H54 (cell line): ENCODE data around the gene SPEG.
A peak's percentile ranks its signal among the peaks of the same experiment; 100 is the strongest.
"Not testable (repeated sequence)": the region's sequence is repeated elsewhere in the genome, so short reads cannot be mapped to it uniquely, and the experiment has no call there.

Experiments used
- DNase-seq: peaks from one replicate; pipeline ENCODE4 v3.0.0; 2011; ENCODE audit warnings: low spot score, mixed read lengths; ENCODE audit not compliant: insufficient read length
- FAIRE-seq: peaks from 3 replicates; lab custom pipeline; 2011; peaks lifted over from hg19 to GRCh38; lab: Jason Lieb, UNC
- POLR2A ChIP-seq: IDR thresholded peaks from 2 replicates; pipeline ENCODE4 v1.6.1; 2011; ENCODE audit warnings: low read depth, mild to moderate bottlenecking, low read length

Gene SPEG

DNA sequence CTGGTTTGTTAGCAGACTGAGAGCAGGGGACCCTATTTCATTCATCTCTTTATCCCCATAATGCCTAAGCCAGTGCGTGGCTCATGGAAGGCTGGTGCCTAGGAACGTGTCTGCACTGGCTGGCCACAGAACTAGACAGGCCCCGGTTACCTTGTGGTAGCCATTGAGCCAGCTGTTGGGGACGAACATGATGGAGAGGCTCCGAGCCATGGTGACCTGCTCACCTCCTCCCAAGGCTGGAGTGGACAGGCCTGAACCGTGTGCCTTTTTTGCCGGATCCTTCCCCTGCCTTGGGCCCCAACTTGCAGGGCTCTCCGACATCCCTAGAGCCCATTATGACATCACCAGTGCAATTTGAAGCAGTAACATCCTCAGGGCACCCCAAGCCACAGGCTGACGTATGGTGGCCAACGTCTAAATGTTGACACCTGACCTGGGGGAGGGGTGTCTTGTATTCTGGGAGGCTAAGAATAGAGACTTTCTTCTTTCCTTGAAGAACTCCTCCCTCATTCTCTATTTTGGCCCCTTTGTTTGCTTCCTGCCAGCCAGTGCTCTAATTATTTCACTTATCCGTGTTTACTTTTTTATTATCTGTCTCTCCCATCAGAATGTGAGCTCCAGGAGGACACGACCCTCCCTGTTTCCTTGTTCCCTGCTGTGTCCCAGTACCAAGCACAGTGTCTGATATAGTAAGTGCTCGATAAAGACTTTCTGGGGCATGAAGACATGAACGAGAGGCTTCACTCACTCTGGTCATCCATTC lies 34.7 kb upstream of the SPEG start:
- TF ChIP-seq POLR2A = no peak
- DNase-seq = no peak
- no peak for FAIRE-seq

DNA sequence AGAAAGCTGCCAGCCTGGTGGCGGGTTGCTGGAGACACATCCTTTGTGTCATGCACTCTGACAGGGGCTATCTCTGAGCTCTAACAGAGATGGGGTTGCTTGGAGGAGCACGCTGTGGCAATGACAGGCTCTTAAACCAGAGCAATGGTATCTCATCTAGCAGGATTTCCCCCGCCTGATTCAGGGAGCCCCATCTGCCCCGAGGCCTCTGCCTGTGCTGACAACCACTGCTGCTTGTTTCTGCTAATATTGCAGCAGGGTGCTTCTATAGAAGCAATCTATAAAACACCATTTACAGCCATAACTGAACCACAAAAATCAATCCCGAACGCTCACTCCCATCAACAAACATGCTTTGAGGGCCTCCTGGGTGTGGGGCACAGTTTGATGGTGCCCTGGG lies 34.1 kb upstream of the SPEG start:
- TF ChIP-seq POLR2A = no peak
- FAIRE-seq = no peak

GRCh38 chr2:219401606-219402005 lies 33.0 kb upstream of the SPEG start:
- FAIRE-seq = no peak
- DNase-seq = no peak
- no peak for TF ChIP-seq POLR2A

More for the DNA sequence above, 34.1 kb upstream of the SPEG start:
- no peak for DNase-seq

GRCh38 chr2:219402665-219403515 lies 31.8 kb upstream of the SPEG start:
- DNase-seq = peak; percentile 67

GRCh38 chr2:219403861-219404260 lies 30.8 kb upstream of the SPEG start:
- no peak for FAIRE-seq
- no peak for DNase-seq
- no peak for TF ChIP-seq POLR2A

More at GRCh38 chr2:219402665-219403515, 31.8 kb upstream of the SPEG start:
- peak; percentile 64 for FAIRE-seq
- TF ChIP-seq POLR2A = no peak

GRCh38 chr2:219404291-219404910 lies 30.2 kb upstream of the SPEG start:
- TF ChIP-seq POLR2A = no peak
- FAIRE-seq (no peak), DNase-seq (no peak)

DNA sequence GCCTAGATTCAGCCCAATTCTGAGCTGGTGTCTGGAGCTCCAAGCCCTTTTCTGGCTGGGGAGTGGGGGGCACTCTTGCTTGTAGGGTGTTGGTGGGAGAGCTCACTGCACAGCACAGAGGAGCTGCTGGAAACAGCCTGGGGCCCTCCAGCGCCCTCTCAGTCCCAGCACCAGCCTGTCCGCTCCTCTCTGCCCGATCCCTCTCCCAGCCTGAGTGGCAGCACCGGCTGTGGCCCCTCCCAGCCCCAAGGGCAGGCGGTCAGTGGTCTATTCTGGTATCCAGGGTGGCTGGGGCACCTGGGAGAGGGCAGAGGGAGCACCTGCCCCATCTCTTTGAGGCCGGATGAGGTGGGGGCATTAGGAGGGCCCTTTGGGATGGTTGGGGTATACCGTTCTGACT lies 29.7 kb upstream of the SPEG start:
- TF ChIP-seq POLR2A = no peak
- FAIRE-seq (no peak), DNase-seq (no peak)

DNA sequence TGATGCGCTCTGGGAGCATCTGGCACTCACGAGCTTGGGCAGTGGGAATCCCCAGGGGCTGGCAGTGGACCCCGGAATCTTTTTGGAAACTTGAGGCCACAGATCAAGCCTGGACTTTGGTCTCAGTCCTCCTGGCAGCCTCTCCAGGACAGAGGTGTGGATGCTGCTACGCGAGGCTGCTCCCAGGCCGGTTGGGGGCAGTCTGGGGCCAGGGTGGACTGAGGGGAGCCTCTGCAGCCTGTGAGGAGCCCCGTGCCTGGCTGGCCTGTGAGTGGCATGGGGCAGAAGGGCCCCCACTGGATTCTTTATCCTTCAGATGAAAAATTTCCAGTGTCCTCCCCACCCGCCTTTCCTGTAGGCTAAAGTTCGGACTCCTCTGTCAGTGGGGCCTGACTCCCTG lies 29.2 kb upstream of the SPEG start:
- no peak for FAIRE-seq
- no peak for TF ChIP-seq POLR2A
- DNase-seq = no peak

DNA sequence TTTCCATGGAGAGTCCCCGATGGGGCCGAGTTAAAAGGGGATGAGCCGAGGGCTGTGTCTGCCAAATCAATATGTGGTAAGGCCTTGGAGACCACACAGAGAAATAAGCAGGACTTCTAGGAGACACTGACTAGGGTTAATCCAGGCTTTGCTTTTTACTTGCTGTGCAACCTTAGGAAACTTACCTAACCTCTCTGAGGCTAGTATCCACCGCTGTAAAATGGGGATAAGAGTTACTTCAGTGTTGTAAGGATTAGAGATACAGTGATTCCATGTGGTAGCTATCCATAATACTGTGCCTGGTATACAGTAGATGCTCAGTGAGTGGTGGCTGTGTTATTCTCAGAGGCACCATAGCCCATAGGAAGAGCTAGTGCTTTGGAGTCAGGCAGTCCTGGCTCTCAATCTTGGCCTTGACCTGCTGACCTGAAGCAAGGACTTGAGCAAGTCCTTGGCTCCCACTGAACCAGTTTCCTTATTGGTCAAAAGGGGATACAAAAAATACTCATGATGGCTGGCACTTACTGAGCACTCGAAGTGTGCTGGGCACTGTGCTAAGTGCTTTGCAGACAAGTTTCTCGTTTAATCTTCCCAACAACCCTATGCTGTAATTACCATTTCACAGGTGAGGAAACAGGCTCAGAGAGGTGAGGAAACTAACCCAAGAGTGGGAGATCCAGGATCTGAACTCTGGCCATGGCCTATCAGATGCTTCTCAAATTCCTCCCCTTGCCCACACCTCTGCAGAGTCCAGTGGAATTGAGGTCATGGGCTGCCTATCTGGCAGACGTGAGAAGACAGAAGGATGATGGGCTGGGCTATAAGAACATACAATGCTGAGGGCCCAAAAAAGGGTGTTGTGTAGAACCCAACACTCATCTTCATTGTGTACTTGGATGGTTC lies 28.4 kb upstream of the SPEG start:
- DNase-seq (no peak), FAIRE-seq (no peak)
- no peak for TF ChIP-seq POLR2A

GRCh38 chr2:219406861-219407230 lies 27.8 kb upstream of the SPEG start:
- DNase-seq = peak; percentile 82
- no peak for TF ChIP-seq POLR2A
- no peak for FAIRE-seq

- FAIRE-seq, DNase-seq: not testable (repeated sequence)
Measured at GRCh38 chr2:219407343-219407742, 27.3 kb upstream of the SPEG start.

DNA sequence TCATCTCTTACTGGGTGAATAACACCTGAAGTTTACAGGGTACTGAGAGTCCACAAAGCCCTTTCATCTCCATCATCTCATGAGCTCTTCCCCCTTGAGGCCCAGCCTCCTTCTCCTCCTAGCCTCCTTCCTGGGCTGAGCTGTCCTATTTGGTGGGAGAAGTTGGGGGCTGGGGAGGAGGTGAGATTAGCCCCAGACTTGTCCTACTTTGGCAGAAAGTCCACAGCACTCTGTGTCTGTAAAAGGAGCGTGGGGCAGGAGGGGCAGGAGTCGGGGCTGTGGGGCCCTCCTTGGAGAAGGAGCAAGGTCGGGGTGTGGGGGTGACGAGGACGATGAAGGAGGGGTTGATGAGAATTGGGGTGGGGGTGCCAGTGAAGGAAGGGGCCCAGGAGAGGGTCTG lies 26.4 kb upstream of the SPEG start:
- no peak for TF ChIP-seq POLR2A
- DNase-seq (no peak), FAIRE-seq (no peak)

DNA sequence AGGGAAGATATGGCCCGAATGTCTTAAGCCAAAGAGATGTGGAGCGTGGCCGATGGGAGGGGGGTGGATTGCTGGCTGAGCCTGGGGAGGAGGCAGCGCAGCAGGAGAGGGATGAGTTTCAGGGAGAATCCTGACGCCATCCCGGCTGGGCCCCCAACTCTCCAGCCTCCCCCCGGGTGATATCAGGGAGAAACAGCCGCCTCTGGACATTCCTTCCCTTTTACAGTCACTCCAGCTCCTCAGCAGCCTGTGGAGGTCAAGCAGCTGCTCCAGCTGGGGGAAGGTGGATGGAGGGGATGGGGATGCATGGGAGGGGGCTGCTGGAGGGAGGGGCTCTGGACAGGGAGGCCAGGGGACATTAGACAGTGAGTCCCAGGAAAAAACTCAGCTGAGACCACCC lies 26.0 kb upstream of the SPEG start:
- FAIRE-seq (no peak), DNase-seq (no peak)
- TF ChIP-seq POLR2A = no peak
